ENCODE measurements around the gene CTNND2. TPM values are rescaled to one million over a fixed set of nuclear protein-coding genes. Genes with fewer than 3 reads are reported as not detected.

CTNND2 gene
- total and polyA plus RNA-seq, 10 of the 15 experiments (the other 5 are each of a cell fraction or from before 2014, with no cell fraction given): 0.02 to 0.16 (median 0.04) TPM; not detected in 7

DNA sequence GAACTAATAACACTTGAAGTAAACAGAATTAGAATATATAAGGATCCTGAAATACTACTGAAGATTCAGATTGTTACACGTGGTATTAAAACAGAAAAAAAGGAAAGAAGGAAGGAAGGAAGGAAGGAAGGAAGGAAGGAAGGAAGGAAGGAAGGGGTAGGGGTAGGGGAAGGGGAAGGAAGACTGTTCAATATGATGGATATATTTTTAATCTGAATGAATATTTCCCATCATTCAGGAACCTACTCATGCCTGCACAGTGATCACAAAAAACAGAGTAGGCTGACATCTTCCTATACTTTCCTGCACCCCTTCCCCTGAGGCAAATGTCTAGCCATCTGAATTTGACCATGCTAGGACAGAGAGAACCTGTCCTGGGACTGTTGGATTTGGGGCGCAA, 133.9 kb downstream of the CTNND2 start (continued):
- TF ChIP-seq, protein P1, sequence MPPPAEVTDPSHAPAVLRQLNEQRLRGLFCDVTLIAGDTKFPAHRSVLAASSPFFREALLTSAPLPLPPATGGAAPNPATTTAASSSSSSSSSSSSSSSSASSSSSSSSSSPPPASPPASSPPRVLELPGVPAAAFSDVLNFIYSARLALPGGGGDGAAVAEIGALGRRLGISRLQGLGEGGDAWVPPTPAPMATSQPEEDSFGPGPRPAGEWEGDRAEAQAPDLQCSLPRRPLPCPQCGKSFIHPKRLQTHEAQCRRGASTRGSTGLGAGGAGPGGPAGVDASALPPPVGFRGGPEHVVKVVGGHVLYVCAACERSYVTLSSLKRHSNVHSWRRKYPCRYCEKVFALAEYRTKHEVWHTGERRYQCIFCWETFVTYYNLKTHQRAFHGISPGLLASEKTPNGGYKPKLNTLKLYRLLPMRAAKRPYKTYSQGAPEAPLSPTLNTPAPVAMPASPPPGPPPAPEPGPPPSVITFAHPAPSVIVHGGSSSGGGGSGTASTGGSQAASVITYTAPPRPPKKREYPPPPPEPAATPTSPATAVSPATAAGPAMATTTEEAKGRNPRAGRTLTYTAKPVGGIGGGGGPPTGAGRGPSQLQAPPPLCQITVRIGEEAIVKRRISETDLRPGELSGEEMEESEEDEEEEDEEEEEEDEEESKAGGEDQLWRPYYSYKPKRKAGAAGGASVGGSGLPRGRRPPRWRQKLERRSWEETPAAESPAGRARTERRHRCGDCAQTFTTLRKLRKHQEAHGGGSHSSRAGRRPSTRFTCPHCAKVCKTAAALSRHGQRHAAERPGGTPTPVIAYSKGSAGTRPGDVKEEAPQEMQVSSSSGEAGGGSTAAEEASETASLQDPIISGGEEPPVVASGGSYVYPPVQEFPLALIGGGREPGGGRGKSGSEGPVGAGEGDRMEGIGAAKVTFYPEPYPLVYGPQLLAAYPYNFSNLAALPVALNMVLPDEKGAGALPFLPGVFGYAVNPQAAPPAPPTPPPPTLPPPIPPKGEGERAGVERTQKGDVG (CRISPR knock-in tag; IDR thresholded peaks at IDR 0.05): no peak
- TF ChIP-seq, protein P2, sequence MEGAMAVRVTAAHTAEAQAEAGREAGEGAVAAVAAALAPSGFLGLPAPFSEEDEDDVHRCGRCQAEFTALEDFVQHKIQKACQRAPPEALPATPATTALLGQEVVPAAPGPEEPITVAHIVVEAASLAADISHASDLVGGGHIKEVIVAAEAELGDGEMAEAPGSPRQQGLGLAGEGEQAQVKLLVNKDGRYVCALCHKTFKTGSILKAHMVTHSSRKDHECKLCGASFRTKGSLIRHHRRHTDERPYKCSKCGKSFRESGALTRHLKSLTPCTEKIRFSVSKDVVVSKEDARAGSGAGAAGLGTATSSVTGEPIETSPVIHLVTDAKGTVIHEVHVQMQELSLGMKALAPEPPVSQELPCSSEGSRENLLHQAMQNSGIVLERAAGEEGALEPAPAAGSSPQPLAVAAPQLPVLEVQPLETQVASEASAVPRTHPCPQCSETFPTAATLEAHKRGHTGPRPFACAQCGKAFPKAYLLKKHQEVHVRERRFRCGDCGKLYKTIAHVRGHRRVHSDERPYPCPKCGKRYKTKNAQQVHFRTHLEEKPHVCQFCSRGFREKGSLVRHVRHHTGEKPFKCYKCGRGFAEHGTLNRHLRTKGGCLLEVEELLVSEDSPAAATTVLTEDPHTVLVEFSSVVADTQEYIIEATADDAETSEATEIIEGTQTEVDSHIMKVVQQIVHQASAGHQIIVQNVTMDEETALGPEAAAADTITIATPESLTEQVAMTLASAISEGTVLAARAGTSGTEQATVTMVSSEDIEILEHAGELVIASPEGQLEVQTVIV (IDR thresholded peaks at IDR 0.05; ENCODE audit: borderline replicate concordance, partially characterized antibody): no peak
- TF ChIP-seq BHLHE40 (IDR thresholded peaks at IDR 0.05; ENCODE audit: borderline replicate concordance in 1 of 2, low read depth in 2 of 2, low read length in 1 of 2): no peak

DNA sequence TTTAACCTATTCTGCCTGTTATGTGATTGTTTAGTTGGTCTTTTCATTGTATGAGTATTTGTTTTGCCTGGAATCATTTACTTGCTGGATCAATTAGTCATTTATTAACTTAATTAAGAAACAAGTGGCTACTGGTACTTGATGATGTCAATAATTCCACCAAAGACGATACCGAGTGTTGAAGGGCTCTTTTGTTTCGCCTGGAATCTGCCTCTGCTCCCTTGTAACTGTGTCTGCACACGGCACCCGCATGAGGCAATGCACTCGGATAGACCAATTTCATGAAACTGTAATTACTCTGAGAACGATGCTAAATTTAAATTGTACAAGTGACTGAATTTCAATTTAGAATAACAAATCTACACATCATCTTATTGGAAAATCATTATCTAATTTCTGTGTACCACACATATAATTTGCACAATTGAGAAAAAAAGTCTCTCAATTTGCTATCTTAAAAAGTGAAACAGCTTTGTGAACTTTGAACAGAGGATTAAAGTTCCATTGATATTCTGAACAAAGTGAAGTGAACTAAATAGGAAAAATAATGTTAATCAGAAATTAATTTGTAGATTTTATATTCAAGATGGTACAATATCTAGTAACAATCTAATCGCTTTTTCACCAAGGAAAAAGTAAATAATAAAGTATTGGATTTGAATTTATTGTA, 143.2 kb downstream of the CTNND2 start:
- ChIA-PET SMC1A (ENCODE audit: uncharacterized antibody, unreplicated experiment) (interaction anchor here (0.7 kb wide), 1 partner anchor 1530 kb away, joined by 3 read pairs; no protein-coding TSS in a partner anchor), POLR2A (no interaction called here), CTCF (no interaction called here), RAD21 (ENCODE audit: unreplicated experiment) (no interaction called here)
- no peak overlapping the region for H2AFZ ChIP-seq (ENCODE audit: control insufficient read depth, low read depth, low read length)
- ATAC-seq: no peak
- 39% methylated on average over 8 of the region's 8 CpGs for WGBS (ENCODE audit: insufficient coverage, insufficient replicate concordance, low lambda C conversion rate, missing lambda C conversion rate)
- H3K9ac ChIP-seq (ENCODE audit: control insufficient read depth, insufficient read depth, low read length): no peak overlapping the region
- no peak for TF ChIP-seq WRNIP1 (IDR thresholded peaks at IDR 0.05; ENCODE audit: borderline replicate concordance, low read depth, low read length)
- TF ChIP-seq, protein P3, sequence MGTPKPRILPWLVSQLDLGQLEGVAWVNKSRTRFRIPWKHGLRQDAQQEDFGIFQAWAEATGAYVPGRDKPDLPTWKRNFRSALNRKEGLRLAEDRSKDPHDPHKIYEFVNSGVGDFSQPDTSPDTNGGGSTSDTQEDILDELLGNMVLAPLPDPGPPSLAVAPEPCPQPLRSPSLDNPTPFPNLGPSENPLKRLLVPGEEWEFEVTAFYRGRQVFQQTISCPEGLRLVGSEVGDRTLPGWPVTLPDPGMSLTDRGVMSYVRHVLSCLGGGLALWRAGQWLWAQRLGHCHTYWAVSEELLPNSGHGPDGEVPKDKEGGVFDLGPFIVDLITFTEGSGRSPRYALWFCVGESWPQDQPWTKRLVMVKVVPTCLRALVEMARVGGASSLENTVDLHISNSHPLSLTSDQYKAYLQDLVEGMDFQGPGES (IDR thresholded peaks at IDR 0.05): no peak
- TF ChIP-seq ZNF24 (IDR thresholded peaks at IDR 0.05): no peak
- no peak for TF ChIP-seq SMARCA5 (IDR thresholded peaks at IDR 0.05)
- TF ChIP-seq CHD2 (IDR thresholded peaks at IDR 0.05; ENCODE audit: borderline replicate concordance, low read depth, low read length): no peak
- TF ChIP-seq, protein P4, sequence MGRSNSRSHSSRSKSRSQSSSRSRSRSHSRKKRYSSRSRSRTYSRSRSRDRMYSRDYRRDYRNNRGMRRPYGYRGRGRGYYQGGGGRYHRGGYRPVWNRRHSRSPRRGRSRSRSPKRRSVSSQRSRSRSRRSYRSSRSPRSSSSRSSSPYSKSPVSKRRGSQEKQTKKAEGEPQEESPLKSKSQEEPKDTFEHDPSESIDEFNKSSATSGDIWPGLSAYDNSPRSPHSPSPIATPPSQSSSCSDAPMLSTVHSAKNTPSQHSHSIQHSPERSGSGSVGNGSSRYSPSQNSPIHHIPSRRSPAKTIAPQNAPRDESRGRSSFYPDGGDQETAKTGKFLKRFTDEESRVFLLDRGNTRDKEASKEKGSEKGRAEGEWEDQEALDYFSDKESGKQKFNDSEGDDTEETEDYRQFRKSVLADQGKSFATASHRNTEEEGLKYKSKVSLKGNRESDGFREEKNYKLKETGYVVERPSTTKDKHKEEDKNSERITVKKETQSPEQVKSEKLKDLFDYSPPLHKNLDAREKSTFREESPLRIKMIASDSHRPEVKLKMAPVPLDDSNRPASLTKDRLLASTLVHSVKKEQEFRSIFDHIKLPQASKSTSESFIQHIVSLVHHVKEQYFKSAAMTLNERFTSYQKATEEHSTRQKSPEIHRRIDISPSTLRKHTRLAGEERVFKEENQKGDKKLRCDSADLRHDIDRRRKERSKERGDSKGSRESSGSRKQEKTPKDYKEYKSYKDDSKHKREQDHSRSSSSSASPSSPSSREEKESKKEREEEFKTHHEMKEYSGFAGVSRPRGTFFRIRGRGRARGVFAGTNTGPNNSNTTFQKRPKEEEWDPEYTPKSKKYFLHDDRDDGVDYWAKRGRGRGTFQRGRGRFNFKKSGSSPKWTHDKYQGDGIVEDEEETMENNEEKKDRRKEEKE (IDR thresholded peaks at IDR 0.05): no peak
- no peak overlapping the region for H3K27ac ChIP-seq (ENCODE audit: control insufficient read depth, insufficient read depth)
- H3K9me3 ChIP-seq (replicated peaks; ENCODE audit: control insufficient read depth, insufficient read depth, low read length): no peaks in the 10 kb centered on the region
- H3K4me1 ChIP-seq (ENCODE audit: control insufficient read depth, insufficient read depth, low read length): no peaks in the 10 kb centered on the region
- no peaks in the 10 kb centered on the region for H3K79me2 ChIP-seq (ENCODE audit: control insufficient read depth, insufficient read depth, low read length)
- no peaks in the 10 kb centered on the region for H3K36me3 ChIP-seq (ENCODE audit: control insufficient read depth in 2 of 2, insufficient read depth in 2 of 2, low read length in 1 of 2)
- in situ Hi-C loops (cut with MboI) (no loop called here), intact Hi-C loops (cut with micrococcal nuclease; ENCODE audit: unreplicated experiment) (no loop called here)
- H3K4me3 ChIP-seq: no peak overlapping the region
- BruUV-seq (replicated peaks): no TSS peak
- H4K20me1 ChIP-seq (ENCODE audit: control insufficient read depth, insufficient read depth): no peaks in the 10 kb centered on the region
- FAIRE-seq: no peak
- DNase-seq (ENCODE audit: low read depth, low spot score): no peak
- no peak overlapping the region for H3K4me2 ChIP-seq (ENCODE audit: control insufficient read depth, insufficient read depth)
- H3K27me3 ChIP-seq (replicated peaks in 1 of 2; ENCODE audit: control insufficient read depth in 2 of 2, insufficient read depth in 2 of 2, low read length in 1 of 2): no peaks in the 10 kb centered on the region

Data from GM12878 (cell line).